ENCODE measurements around the gene TPM1. TPM values are rescaled to one million over a fixed set of nuclear protein-coding genes. Genes with fewer than 3 reads are reported as not detected.

Gene TPM1
- total and polyA plus RNA-seq, 9 of the 15 experiments (the other 6 are each of a cell fraction or from before 2014, with no cell fraction given), result 8.1 to 53.9 (median 43.1) TPM

GRCh38 chr15:63063164-63063756 lies 20.7 kb downstream of the TPM1 start (continued):
- TF ChIP-seq MLLT1 (IDR thresholded peaks at IDR 0.05), result peak in 1 of 2 experiments; percentile 47; a peak in 1 of 4 replicates
- no peak for TF ChIP-seq BRD4 (IDR thresholded peaks at IDR 0.05)
- no peak for TF ChIP-seq MIER1 (IDR thresholded peaks at IDR 0.05; ENCODE audit: low read depth)
- no peak for TF ChIP-seq GABPA (tag; conservative IDR thresholded peaks at IDR 0.05; ENCODE audit: low read depth)
- no peak for TF ChIP-seq RAD21 (CRISPR knock-in tag; conservative IDR thresholded peaks at IDR 0.05 in 1 of 2, IDR thresholded peaks at IDR 0.05 in 1 of 2)
- no peak for TF ChIP-seq OTX1 (CRISPR knock-in tag; IDR thresholded peaks at IDR 0.05)
- TF ChIP-seq MLX (CRISPR knock-in tag; conservative IDR thresholded peaks at IDR 0.05), result no peak
- TF ChIP-seq PBX2 (CRISPR knock-in tag; IDR thresholded peaks at IDR 0.05; ENCODE audit: low read depth), result no peak
- TF ChIP-seq PBX2 (tag; conservative IDR thresholded peaks at IDR 0.05; ENCODE audit: low read depth), result 0 out of 2 replicates have a peak, but pooled peaks have one; percentile 21
- TF ChIP-seq ZNF75A (CRISPR knock-in tag; IDR thresholded peaks at IDR 0.05), result no peak
- no peak for TF ChIP-seq HLTF (IDR thresholded peaks at IDR 0.05)
- TF ChIP-seq BMI1 (IDR thresholded peaks at IDR 0.05; ENCODE audit: low read length), result no peak
- peak; percentile 28 for TF ChIP-seq MAFK (IDR thresholded peaks at IDR 0.05; ENCODE audit: low read length)
- TF ChIP-seq SFPQ (IDR thresholded peaks at IDR 0.05; ENCODE audit: low read depth, low read length), result no peak
- TF ChIP-seq PYGO2 (tag; IDR thresholded peaks at IDR 0.05), result no peak
- TF ChIP-seq ETV5 (CRISPR knock-in tag; IDR thresholded peaks at IDR 0.05; ENCODE audit: low read depth), result peak; percentile 54; the same call in 1 of the 2 replicates
- TF ChIP-seq HDAC2 (IDR thresholded peaks at IDR 0.05), result peak; percentile 44; the same call in 1 of the 2 replicates
- TF ChIP-seq CEBPZ (IDR thresholded peaks at IDR 0.05; ENCODE audit: borderline replicate concordance, low read depth, low read length), result no peak
